ENCODE data around the gene EFCAB9.
A peak's percentile ranks its signal among the peaks of the same experiment; 100 is the strongest.

The EFCAB9 gene

GRCh38 chr5:172166030-172166826 lies 27.7 kb upstream of the EFCAB9 start:
- DNase-seq, result no peak

DNA sequence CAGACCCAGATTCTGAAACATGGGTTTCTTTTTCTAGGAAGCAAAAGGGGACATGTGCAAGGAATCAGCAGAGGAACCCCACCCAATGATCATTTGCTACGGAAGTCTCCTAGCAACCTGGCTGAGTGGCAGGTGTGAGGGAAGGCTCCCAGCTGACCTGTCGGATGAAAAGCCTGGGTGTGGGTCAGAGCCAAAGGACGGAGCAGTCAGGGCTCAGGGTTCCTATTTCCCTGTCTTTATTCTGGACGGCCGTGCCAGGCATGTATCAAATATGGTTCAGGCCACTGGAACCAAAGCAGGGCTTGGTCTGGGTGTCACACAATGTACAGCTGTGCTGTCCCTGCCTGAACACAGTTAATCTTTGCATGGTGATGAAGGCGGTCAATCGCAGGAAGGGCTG lies 26.1 kb upstream of the EFCAB9 start:
- no peak for DNase-seq

DNA sequence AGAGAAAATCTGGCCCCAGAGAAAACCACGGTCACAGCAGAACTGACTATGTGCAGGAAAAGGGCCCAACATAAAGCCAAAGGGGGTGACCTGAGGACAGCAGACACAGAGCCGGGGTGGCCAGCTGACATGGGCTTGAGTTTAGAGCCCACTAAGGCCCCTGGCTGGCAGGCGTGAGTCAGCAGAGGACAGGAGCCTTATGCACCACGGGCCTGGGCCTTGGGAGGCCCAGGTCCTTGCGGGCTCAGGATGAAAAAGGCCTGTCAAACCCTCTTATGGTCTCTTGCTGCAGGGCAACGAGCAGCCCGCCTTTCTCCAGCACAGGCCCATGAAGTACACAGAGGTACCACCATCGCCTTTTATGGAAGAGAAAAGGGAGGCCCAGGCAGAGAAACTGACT lies 25.7 kb upstream of the EFCAB9 start:
- no peak for DNase-seq

GRCh38 chr5:172169216-172169615 lies 24.8 kb upstream of the EFCAB9 start:
- DNase-seq, result no peak

- DNase-seq, result no peak
Measured at GRCh38 chr5:172170251-172170701, 23.7 kb upstream of the EFCAB9 start.

DNA sequence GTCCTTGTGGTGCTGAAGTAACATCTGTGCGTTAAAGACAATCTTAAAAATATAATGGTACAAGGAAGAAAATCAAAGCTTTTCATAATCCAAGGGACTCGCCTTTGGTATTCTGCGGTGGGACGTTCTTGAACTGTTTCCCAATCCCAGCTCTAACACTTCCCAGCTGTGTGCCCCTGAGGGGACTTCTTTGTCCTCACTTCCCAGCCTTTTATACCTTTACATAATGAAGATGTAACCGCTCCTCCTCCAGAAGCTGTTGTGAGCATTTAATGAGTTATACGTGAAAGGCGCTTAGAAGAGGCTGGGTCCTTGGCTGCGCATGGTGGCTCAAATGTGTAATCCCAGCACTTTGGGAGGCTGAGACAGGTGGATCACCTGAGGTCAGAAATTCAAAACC lies 22.9 kb upstream of the EFCAB9 start:
- DNase-seq, result no peak

DNA sequence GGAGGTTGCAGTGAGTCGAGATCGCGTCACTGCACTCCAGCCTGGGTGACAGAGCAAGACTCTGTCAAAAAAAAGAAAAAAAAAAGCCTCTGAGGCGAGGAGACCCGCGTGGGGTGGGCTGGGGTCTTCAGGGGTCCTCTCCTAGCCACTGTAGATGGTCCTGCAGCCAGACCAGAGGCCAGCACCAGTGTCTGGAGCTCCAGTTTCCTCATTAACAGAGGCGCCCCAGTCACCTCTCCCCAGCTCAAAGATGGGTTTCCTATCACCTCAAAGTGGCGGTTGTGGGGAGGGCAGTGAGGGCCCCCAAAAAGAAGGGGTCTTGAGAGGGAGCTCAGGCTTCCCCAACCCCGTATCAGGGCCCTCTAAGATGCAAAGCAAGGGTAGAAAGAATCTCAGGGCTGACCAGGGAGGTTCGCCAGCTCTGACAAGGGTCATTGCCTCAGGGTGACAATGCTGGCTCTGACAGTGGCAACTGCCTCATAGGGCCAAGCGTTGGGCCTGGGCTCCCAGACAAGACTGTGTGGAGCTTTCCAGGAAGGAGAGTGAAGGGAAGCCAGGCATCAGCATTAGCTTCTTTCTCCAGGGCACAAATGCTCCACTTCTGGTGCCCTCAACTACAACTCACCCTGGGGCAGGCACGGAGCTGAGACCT lies 20.9 kb upstream of the EFCAB9 start:
- DNase-seq, result no peak

- DNase-seq, result peak; percentile 49 to 53
Measured at GRCh38 chr5:172173564-172174153, 20.3 kb upstream of the EFCAB9 start.

GRCh38 chr5:172175263-172175719 lies 18.7 kb upstream of the EFCAB9 start:
- peak; percentile 80 to 82 for DNase-seq

DNA sequence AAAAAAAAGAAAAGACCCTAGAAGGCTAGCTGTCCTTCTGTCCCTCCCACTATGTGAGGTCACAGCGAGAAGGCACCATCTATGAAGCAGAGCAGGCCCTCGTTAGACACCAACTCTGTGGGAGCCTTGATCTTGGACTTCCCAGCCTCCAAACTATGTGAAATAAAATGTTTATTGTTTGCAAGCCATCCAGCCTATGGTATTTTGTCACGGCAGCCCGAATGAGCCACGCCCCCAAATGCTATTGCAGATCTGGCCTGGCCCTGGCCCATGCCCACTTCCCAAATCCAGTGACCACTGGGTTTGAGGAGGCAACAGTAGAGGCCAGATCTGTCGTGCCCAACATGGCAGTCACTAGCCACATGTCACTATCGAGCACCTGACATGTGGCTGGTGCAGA lies 16.8 kb upstream of the EFCAB9 start:
- no peak for DNase-seq

GRCh38 chr5:172178301-172178987 lies 15.5 kb upstream of the EFCAB9 start:
- DNase-seq, result no peak

DNA sequence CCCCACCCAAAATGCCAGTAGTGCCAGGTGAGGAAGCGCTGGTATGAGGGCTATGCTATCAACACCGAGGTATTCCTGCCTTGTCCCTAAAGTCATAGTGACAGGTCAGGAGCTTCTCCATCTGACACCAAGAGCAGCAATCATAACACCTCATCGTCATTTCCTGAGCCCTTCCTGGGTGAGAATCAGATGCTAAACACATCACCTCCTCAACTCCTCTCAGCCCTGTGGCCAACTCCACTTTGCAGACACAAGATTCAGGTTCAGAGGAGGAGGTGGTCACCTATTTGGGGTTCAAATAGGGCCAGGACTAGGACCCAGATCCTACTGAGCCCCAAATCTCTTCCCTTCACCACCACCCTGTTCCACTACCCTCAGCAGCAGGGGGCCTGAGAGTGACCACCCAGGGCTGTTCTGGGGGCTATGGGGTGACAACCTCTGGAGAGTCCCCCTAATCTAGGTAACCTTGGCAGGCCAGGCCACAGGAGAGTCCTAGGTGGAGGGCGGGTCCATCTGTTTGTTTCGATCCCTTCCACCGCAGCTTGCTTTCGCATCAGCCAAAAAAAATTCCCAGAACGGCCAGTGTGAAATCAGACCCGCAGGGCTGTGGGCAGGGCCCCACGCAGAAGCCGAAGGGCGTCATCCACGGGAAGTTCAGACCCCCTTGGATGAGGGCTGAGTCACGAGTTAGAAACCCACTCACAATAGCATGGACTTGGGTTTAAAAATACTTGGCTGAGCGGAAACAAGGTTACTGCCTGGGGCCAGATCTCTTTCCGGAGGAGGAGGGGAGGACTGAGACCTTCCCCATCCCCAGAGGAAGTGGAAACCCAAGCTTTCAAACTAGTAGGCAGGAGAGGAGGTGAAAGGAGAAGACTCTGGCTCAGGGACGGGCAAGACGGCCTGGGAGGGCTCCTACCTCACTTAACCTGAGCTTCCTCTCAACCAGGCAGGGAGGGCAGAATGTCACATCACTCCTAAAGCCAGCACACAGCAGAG lies 14.7 kb upstream of the EFCAB9 start:
- peak in 1 of 2 experiments; percentile 15 for DNase-seq

DNA sequence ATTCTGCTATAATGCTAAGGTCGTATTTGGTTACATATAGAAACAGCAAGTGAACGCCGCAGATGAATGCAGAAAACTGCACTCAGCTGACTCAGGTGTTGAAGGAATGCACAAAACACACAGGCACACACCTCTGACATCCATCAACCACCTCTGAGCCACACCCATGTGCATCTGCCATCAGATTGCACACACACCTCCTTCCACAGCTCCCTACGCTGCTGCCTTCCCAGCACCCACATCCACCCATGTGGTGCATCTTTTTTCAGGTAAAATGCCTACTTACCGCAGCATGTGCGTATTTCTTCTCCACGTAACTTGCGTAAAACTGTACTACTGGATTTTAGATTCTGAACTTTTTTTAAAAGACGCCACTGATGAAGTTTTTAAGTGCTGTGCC lies 13.0 kb upstream of the EFCAB9 start:
- DNase-seq, result no peak

- DNase-seq, result no peak
Measured at GRCh38 chr5:172182291-172182690, 11.7 kb upstream of the EFCAB9 start.

- no peak for DNase-seq
Measured at GRCh38 chr5:172183881-172184280, 10.1 kb upstream of the EFCAB9 start.

DNA sequence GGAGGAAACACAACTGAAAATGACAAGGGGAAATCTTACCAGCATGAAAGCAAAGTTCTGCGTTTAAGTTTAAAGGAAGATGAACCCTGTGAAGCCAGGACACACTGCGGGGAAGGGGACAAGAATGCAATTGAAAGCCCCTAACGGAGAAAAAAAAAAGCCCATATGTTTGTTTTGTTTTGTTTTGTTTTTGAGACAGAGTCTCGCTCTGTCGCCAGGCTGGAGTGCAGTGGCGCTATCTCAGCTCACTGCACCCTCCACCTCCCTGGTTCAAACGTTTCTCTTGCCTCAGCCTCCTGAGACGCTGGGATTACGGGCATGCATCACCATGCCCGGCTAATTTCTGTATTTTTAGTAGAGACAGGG lies 8.9 kb upstream of the EFCAB9 start:
- DNase-seq, result no peak

- DNase-seq, result no peak
Measured at GRCh38 chr5:172186114-172186695, 7.8 kb upstream of the EFCAB9 start.

- DNase-seq, result peak; percentile 63 to 70
Measured at GRCh38 chr5:172187118-172188032, 6.6 kb upstream of the EFCAB9 start.

DNA sequence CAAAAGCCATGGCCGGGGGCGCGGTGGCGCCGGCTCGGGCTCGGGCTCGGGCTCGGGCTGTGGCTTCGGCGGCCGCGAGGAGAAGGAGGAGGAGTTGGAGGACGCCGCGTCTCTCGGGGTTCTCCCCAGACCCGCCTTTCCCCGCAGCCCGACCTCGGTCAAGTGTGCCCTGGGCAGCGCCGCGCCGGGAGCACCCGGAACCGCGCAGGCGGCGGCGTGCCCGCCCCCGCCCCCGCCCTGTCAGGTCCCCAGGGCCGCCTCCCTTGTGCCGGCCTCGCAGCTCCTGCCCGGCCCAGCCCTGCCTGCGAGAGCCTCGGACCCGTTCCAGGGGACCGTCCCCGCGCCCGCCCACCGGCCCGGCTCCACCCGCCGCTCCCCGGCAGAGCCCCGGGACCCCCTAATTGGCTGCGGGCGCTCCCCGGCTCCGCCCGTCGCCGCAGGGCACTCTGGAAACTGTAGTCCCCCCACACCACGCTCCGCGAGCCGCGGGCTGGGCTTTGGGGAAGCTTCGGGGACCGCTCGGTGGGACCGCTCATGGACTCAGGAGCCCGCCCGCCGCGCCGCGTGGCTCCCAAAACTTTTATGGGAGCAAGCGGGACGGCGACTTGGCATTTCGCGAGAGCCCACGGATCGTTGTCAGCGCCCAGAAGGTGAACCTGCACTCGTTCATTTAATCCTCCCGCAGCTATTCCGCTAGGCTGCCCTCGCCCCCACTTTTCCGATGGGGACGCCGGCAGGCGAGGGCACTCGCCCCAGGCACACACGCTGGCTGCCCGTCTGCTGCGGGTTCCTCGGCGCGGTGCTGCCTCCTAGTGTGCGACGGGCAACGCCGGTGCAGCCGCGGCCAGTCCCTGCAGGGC lies 5.7 kb upstream of the EFCAB9 start, which contains the start of gene STK10:
Gene STK10, minus strand, starts transcription at position 192 of the 860 bp plus-strand sequence. Its CDS starts 182 bp downstream, at position 10.
- peak; percentile 81 to 87 for DNase-seq

Measured in activated CD4-positive, alpha-beta T cell treated with anti-CD3 and anti-CD28 coated beads, Interleukin-2, amount 50 U/mL, for 4 hours (primary cell).